NCI-H526 (cell line): ENCODE measurements around the gene RBM38.

Experiments used
- DNase-seq, 2 experiments: peaks; one replicate each; lab custom pipeline; 2025; lab: John Stamatoyannopoulos, UW

RBM38 gene

GRCh38 chr20:57391439-57392301 lies 474 bp downstream of the RBM38 start:
- DNase-seq: no peak

GRCh38 chr20:57392512-57393271 lies 1.5 kb downstream of the RBM38 start:
- DNase-seq: no peak

- DNase-seq: no peak
These were observed 2.3 kb downstream of the RBM38 start for GRCh38 chr20:57393321-57394120.

- no peak for DNase-seq
These were observed 3.2 kb downstream of the RBM38 start for GRCh38 chr20:57394121-57395082.

GRCh38 chr20:57395111-57395966 lies 4.1 kb downstream of the RBM38 start:
- no peak for DNase-seq

- no peak for DNase-seq
These were observed 5.2 kb downstream of the RBM38 start for GRCh38 chr20:57396212-57396983.

- DNase-seq: no peak
These were observed 5.9 kb downstream of the RBM38 start for GRCh38 chr20:57396984-57397692.

- no peak for DNase-seq
These were observed 6.5 kb downstream of the RBM38 start for GRCh38 chr20:57397693-57398108.

- peak in 1 of 2 experiments; percentile 86 for DNase-seq
These were observed 7.1 kb downstream of the RBM38 start for GRCh38 chr20:57398231-57398821.

- no peak for DNase-seq
These were observed 7.8 kb downstream of the RBM38 start for GRCh38 chr20:57398901-57399535.

GRCh38 chr20:57399587-57400155 lies 8.5 kb downstream of the RBM38 start:
- DNase-seq: no peak

GRCh38 chr20:57400231-57400701 lies 9.1 kb downstream of the RBM38 start:
- DNase-seq: no peak

- DNase-seq: no peak
These were observed 9.8 kb downstream of the RBM38 start for GRCh38 chr20:57400821-57401564.

GRCh38 chr20:57401565-57401918 lies 10.3 kb downstream of the RBM38 start:
- DNase-seq: no peak

GRCh38 chr20:57402206-57403125 lies 11.3 kb downstream of the RBM38 start:
- DNase-seq: no peak

GRCh38 chr20:57403216-57403615 lies 12.0 kb downstream of the RBM38 start:
- no peak for DNase-seq
